DOHH2 (cell line): Measurements from ENCODE around the gene PSME1.

Source experiments
- EZH2phosphoT487 ChIP-seq: fragments of 200-600 bp; sonication (generic); IDR thresholded peaks from 2 replicates; pipeline ENCODE4 v1.6.1; 2017; ENCODE audit warnings: borderline replicate concordance, mild to moderate bottlenecking, antibody characterized with exemption, low read length, moderate library complexity, mixed read lengths
- TF ChIP-seq, protein P1 (sequence below): fragments of 200-600 bp; sonication (generic); IDR thresholded peaks from one replicate; pipeline ENCODE4 v1.5.1; 2014; ENCODE audit warnings: antibody characterized with exemption, mild to moderate bottlenecking, low read depth, low read length; ENCODE audit not compliant: poor library complexity, severe bottlenecking

DNA sequence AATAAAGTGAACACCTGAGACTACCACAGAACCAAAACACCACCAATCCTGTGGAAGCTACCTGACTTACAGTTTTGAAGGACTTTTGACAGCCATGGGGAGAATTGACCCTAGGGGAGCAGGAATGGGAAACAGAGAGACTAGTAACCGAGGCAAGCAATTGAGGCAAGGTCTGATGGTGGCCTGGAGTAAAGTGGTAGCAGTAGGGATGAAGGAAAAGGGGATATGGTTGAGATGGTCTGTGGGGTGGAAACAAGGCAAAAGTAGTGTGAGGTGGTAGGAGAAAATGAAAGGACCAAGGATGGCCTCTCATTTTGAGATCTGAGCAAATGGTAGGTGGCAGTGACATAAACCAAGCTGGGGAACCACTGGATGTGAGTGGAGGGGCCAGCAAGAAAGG is 20.8 kb downstream of the PSME1 start:
- TF ChIP-seq, protein P1, sequence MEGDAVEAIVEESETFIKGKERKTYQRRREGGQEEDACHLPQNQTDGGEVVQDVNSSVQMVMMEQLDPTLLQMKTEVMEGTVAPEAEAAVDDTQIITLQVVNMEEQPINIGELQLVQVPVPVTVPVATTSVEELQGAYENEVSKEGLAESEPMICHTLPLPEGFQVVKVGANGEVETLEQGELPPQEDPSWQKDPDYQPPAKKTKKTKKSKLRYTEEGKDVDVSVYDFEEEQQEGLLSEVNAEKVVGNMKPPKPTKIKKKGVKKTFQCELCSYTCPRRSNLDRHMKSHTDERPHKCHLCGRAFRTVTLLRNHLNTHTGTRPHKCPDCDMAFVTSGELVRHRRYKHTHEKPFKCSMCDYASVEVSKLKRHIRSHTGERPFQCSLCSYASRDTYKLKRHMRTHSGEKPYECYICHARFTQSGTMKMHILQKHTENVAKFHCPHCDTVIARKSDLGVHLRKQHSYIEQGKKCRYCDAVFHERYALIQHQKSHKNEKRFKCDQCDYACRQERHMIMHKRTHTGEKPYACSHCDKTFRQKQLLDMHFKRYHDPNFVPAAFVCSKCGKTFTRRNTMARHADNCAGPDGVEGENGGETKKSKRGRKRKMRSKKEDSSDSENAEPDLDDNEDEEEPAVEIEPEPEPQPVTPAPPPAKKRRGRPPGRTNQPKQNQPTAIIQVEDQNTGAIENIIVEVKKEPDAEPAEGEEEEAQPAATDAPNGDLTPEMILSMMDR, result no peak
- no peak for TF ChIP-seq EZH2phosphoT487
